Effector CD8-positive, alpha-beta T cell (primary cell): Measurements from ENCODE around the gene PITX1.
"Not testable (repeated sequence)": the region's sequence is repeated elsewhere in the genome, so short reads cannot be mapped to it uniquely, and the experiment has no call there.

ENCODE experiments used
- DNase-seq: peaks from one replicate; lab custom pipeline; 2025; lab: John Stamatoyannopoulos, UW

The PITX1 gene

GRCh38 chr5:135010502-135011354, 23.3 kb downstream of the PITX1 start:
- DNase-seq, result no peak

- no peak for DNase-seq
Observed at GRCh38 chr5:135009736-135010501, 24.1 kb downstream of the PITX1 start.

GRCh38 chr5:135008981-135009735, 24.9 kb downstream of the PITX1 start:
- no peak for DNase-seq

GRCh38 chr5:135008556-135008955, 25.5 kb downstream of the PITX1 start:
- no peak for DNase-seq

- no peak for DNase-seq
Observed at GRCh38 chr5:135007749-135008363, 26.2 kb downstream of the PITX1 start.

- no peak for DNase-seq
Observed at GRCh38 chr5:135007305-135007704, 26.7 kb downstream of the PITX1 start.

GRCh38 chr5:135005076-135005475, 29.0 kb downstream of the PITX1 start:
- no peak for DNase-seq

GRCh38 chr5:135004376-135004775, 29.7 kb downstream of the PITX1 start:
- DNase-seq, result no peak

GRCh38 chr5:134998068-134998467, 36.0 kb downstream of the PITX1 start:
- DNase-seq, result not testable (repeated sequence)

GRCh38 chr5:134997015-134997414, 37.0 kb downstream of the PITX1 start:
- no peak for DNase-seq

- DNase-seq, result no peak
Observed at GRCh38 chr5:134995850-134996402, 38.1 kb downstream of the PITX1 start.

- no peak for DNase-seq
Observed at GRCh38 chr5:134994560-134995156, 39.4 kb downstream of the PITX1 start.

GRCh38 chr5:134993161-134993560, 40.9 kb downstream of the PITX1 start:
- DNase-seq, result no peak

GRCh38 chr5:134992148-134992547, 41.9 kb downstream of the PITX1 start:
- DNase-seq, result no peak

- not testable (repeated sequence) for DNase-seq
Observed at GRCh38 chr5:134990183-134990582, 43.8 kb downstream of the PITX1 start.

GRCh38 chr5:134989266-134989830, 44.7 kb downstream of the PITX1 start:
- DNase-seq, result no peak

GRCh38 chr5:134982230-134982629, 51.8 kb downstream of the PITX1 start:
- no peak for DNase-seq

- DNase-seq, result no peak
Observed at GRCh38 chr5:134979416-134979815, 54.6 kb downstream of the PITX1 start.
